Measurements from ENCODE around the gene SLC35F5. TPM values are rescaled to one million over a fixed set of nuclear protein-coding genes. Genes with fewer than 3 reads are reported as not detected.
"Not testable (repeated sequence)": the region's sequence is repeated elsewhere in the genome, so short reads cannot be mapped to it uniquely, and the experiment has no call there.

Gene SLC35F5
- total RNA-seq, 1 donor from 2014 or later: 30.3 TPM

DNA sequence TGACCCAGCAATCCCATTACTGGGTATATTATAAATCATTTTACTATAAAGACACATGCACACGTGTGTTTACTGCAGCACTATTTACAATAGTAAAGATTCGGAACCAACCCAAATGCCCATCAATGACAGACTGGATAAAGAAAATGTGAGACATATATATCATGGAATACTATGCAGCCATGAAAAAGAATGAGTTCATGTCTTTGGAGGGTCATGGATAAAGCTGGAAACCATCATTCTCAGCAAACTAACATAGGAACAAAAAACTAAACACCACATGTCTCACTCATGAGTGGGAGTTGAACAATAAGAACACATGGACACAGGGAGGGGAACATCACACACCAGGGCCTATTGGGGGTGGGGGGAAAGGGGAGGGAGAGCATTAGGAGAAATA lies 58.2 kb downstream of the SLC35F5 start:
- not testable (repeated sequence) for DNase-seq (ENCODE audit: low spot score); ATAC-seq

DNA sequence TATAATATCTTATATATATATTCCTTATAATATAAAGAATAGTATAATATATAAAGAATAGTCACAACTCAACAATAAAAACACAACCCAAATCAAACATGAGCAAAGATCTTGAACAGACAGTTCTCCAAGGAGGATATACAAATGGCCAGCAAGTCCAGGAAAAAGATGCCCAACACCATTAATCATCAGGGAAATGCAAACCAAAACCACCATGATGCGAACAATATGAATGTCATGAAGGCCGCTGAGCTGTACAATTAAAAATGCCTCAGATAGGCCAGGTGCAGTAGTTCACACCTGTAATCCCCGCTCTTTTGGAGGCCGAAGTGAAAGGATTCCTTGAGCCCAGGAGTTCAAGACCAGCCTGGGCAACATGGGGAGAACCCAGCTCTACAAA lies 58.9 kb downstream of the SLC35F5 start:
- DNase-seq (ENCODE audit: low spot score) (no peak), ATAC-seq (no peak)

DNA sequence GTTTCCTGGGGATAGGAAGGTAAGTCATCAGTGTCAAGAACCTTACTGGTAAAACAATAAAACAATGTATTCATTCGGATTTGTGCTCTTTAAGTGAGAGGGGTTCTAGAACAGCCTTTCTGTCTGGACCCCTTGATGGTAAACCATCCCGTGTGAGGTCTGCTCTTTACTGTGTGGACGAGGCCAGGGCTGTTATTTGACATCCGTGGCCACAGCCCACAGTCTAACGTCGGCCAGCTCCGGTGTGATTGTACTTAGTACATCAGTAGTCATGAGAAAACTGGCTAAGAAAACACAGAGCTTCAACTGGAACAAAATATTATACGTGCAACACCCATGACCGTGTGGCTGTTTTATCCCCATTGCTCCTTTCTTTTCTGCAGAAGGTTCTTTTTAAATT lies 62.0 kb downstream of the SLC35F5 start:
- ATAC-seq (no peak), DNase-seq (ENCODE audit: low spot score) (no peak)

DNA sequence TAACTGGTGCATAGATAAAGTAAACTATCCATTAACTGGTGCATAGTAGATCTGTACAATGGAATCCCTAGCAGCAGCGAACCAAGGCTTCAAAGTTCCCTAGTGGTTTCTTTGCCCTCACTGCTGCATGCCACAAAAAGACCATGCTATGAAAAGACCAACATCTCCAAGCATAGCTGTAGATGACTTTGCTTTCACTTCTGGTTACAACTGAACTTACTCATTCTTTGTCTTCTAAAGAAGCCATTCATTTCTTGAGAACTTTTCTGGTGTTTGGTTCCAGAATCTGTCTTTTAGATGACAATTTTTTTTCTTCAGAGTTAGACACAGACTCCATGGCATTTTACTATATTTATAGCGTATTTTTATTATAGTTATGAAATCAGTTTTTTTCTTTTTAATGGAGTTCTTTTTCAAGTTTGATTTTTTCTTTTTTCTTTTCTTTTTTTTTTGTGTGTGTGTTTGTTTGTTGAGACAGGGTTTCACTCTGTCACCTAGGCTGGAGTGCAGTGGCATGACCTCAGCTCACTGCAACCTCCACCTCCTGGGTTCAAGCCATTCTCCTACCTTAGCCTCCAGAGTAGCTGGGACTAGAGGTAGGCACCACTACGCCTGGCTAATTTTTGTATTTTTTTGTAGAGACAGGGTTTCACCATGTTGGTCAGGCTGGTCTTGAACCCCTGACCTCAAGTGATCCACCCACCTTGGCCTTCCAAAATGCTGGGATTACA lies 63.6 kb downstream of the SLC35F5 start:
- no peak for DNase-seq (ENCODE audit: low spot score)
- ATAC-seq: no peak

DNA sequence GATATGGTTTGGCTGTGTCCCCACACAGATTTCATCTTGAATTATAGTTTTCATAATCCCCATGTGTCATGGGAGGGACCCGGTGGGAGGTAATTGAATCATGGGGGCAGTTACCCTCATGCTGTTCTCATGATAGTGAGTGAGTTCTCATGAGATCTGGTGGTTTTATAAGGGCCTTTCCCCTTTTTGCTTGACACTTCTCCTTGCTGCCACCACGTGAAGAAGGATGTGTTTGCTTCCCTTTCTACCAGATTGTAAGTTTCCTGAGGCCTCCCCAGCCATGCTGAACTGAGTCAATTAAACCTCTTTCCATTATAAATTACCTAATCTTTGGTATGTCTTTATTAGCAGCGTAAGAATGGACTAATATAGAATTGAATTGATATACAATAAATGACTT lies 65.6 kb downstream of the SLC35F5 start:
- DNase-seq (ENCODE audit: low spot score); ATAC-seq: not testable (repeated sequence)

DNA sequence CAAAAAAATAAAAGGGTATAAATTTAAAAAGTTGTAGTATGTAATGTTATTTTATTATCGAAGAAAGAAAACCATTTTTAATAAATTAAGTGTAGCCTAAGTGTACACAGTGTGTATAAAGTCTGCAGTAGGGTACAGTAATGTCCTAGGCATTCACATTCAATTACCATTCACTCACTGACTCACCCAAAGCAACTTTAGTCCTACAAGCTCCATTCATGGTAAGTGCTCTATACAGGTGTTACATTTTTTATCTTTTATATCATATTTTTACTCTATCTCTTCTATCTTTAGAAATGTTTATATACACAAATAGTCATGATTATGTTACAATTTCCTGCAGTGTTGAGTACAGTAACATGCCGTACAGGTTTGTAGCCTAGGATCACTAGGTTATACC lies 69.9 kb downstream of the SLC35F5 start:
- DNase-seq (ENCODE audit: low spot score) (no peak), ATAC-seq (no peak)

DNA sequence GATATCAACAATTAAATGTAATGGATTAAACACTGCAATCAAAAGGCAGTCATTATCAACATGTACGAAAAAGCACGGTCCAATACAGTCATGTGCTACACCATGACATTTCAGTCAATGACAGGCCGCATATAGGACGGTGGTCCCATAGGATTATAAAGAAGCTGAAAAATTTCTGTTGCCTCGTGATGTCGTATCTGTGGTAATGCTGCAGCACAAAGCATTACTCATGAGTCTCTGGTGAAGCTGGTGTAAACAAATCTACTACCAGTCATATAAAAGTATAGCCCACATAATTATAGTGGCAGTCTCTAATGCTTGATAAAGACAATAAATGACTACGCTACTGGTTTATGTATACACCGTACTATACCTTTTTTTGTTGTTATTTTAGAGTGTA lies 71.0 kb downstream of the SLC35F5 start:
- DNase-seq (ENCODE audit: low spot score) (no peak), ATAC-seq (no peak)

DNA sequence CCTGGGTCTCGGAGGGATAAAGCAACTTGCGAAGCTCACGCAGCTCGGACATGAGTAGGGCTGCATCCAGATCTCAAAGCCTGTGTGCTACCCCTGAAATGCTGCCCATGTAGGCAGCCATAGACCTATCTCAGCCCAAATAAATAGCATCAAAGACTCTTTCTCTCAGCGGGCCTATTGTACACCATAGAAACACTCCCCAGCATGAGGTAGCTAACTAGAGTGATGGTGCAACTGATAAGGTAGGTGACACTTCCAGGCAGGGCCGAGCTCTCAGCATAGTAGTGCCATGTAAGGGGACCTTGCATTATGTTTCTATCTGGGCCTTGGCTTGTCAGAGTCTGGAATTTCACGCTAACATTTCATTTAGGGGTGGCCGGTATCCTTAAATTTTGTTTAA lies 77.0 kb downstream of the SLC35F5 start:
- DNase-seq (ENCODE audit: low spot score) (no peak), ATAC-seq (no peak)

DNA sequence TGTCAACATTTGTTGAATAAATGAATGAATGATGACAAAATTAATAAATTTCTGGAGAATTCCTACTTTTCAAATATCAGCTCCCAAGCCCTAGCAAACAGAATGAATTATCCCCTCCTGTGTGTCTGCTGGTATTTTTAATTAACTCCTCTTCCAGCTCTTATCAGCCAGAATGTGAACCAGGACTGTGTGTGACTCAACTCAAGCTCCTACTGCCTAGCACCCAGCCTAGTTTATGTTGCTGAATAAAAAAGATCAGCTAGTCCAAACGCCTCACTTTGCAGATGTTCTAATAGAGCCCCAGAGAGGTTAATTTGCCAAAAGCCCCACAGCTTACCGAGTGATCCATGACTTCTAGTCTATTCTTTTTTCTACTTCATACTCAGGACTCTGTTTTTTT lies 79.1 kb downstream of the SLC35F5 start:
- ATAC-seq: no peak
- no peak for DNase-seq (ENCODE audit: low spot score)

DNA sequence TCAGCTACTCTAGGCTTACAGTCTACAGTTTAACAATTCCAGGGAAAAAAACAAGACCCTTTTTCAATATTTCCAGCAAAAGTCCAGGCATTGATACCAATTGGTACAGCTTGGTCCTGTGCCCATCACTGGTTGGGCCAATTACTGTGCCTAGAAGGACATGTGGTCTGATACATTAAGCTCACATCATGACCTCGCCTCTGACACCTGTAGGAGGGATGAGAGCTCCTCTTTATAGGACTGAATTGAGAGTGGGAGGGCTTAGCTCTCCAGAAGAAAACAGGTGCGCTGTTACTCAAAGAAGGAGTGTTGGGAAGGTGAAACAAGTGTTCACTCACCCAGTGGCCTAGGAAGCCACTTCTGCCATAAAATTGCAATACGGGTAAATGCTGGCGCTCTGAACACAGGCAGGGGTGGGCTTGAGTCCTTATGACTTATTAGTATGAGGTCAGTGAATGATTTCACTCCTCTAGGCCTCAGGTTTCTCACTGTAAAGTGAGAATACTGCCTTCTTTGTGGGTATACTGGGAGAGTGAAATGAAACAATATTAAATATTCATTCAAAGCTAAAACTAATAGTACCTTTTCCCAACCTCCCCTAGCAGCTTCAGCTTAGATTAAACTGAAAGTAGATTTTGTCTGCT lies 79.7 kb downstream of the SLC35F5 start:
- ATAC-seq: no peak
- no peak for DNase-seq (ENCODE audit: low spot score)

DNA sequence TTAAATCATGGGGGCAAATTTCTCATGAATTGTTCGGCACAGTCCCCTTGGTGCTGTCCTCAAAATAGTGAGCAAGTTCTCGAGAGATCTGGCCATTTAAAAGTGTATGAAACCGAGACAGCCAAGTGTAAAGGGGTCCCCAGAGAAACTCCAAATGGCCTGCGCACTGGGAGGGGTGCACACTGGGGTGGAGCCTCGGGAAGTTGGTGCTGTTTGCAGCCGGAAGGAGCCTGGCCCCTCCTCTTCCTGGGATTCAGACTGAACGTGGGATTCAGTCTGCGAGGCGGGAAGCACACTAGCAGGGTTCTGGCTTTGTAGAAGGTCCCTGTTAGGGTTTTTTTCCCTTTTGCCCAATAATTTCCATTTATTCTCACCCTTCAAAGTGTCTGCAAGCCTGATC lies 80.6 kb downstream of the SLC35F5 start:
- no peak for ATAC-seq
- DNase-seq (ENCODE audit: low spot score): no peak

DNA sequence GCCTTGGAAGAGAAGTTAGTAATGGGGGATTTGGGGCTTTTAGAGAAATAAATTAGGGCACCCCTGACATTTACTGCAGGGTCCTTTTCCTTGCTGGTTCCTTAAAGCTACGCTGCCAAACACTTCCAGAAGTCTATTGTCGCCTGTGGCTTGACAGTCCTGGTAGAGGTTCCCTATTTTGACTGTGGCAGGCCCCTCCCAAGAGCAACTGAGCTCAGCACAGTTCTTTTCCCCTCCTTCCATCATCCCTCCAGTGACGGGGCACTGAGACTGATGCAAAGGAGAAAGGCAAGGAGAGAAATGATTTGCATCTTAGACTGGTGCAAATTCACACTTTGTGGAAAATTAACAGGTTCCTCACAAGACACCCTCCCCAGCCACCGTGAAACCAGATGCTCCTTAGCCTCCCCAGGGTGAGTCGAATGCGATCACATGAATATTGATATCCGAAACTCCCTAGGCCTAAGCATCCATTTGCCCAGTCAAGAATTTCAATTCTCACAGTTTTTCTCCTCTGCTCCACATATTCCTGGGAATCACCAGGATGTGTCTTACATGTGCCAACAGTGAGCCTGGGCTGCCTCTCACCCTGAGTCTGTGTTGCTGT lies 84.0 kb downstream of the SLC35F5 start:
- no peak for DNase-seq (ENCODE audit: low spot score)
- no peak for ATAC-seq

DNA sequence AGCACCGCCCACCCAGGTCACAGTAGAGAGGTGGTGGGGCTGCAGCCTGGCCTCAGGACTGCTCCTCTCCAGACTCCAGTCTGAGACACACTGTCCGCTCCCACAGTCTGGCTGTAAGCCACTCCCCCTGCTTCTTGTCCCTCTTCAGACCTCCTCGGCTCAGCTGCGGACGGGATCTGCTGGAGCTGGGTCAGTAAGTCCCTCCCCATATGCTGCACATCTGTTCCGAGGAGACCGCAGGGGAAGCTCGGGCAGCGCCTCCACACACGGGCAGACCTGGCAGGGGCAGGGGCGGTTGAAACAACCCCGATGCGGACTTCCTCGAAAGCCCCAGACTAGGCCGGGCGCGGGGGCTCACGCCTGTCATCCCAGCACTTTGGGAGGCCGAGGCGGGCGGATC lies 87.4 kb downstream of the SLC35F5 start:
- DNase-seq (ENCODE audit: low spot score): not testable (repeated sequence)

DNA sequence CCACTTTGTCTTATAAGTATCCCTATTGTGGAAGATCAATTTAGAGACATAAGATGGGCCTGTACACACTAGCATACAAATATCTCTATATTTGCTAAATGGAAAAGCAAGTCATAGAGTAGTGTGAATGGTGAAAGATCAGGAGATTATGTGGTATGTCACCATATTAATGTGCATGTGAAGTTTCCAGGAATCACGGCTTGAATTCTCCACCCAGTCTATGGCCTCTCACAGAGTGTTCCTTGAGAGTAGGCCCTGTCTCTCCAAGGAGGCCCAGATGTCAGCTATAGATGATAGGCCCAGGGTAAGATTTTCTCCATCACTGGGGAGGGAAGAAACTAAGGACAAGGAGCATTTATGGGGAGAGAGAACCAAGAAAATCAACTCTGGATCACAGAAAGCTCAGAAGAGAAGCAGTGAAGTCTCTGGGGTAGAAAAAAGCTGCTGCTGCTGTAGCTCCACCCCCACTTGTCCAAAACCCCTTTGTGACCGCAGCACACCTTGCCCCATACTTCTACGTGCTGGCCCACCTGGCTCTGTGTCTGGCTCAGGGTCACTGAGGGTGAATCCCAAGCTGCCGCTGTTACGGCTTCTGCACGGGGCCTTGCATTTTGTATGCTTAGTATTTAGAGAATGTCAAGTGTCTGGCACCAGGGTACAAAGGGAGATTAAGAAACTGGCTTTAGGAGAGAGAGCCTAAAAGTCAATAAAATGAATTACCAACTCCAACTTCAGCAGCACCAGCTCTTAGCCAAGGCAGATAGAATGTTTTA lies 91.5 kb downstream of the SLC35F5 start:
- ATAC-seq; DNase-seq (ENCODE audit: low spot score): not testable (repeated sequence)

More for the DNA sequence above, 87.4 kb downstream of the SLC35F5 start:
- ATAC-seq: not testable (repeated sequence)

DNA sequence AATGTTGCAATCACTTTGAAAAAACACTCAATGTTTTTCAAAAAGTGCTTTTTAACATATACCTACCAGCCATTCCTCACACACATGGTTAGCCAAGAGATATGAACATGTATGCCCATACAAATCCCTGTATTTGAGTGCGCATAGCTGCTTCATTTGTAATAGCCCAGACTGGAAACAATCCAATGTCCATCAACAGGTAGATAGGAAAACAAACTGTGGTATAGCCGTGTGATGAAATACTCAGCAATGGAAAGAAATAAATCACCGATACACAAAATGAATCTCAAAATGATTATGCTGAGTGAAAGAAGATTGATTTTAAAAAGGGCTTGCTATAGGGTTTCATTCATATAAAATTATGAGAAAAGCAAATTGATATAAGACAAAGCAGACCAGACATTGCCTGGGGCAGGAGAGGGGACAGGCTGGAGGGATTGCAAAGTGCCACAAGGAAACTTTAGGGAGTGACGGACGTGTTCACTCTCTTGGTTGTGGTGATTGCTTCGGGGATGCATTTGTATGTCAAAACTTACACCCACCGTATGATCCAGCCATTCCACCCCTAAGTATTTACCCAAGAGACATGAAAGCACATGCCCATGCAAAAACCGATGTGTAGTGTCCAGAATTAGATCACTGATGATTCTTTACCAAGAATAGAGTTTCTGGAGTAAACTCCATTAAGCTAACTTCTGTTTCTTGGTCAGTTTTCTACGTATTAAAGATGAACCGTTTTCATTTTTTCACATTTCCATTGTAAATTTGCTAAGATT lies 93.0 kb downstream of the SLC35F5 start:
- not testable (repeated sequence) for DNase-seq (ENCODE audit: low spot score); ATAC-seq

Other genes starting within 250 kb of the SLC35F5 start
- 7.8 TPM for gene RABL2A, start 129.4 kb downstream of the SLC35F5 start, total RNA-seq
- gene ACTR3, start 133.4 kb upstream of the SLC35F5 start, total RNA-seq: 64.3 TPM